Measurements from ENCODE around the gene UNC5A.

Gene UNC5A

GRCh38 chr5:176781638-176782570 is 28.5 kb upstream of the UNC5A start:
- no peak for DNase-seq (ENCODE audit: low read depth)

- DNase-seq (ENCODE audit: low read depth): peak; percentile 50
Observed at GRCh38 chr5:176784218-176785165, 25.9 kb upstream of the UNC5A start.

GRCh38 chr5:176785184-176786145 is 24.9 kb upstream of the UNC5A start:
- DNase-seq (ENCODE audit: low read depth): no peak

DNA sequence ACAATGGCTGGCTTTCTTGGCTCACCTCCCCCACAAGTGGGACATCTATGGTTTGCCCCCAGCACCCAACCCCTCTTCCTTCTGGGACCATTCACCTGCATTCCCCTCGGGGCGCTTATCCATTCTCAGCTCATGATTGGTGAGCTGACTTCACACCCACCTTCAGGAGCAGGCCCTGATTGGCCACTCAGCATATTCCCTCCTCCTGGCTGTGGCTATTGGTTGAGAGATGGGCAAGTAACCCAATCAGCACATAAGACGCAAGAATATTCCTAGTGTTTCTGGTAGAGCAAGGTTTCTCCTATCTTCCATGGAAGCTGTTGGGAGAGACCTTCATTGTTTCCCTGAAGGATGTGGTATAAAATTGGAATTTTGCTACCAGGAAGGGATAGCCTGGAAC is 22.7 kb upstream of the UNC5A start:
- DNase-seq (ENCODE audit: low read depth): no peak

GRCh38 chr5:176788091-176788490 is 22.3 kb upstream of the UNC5A start:
- no peak for DNase-seq (ENCODE audit: low read depth)

DNA sequence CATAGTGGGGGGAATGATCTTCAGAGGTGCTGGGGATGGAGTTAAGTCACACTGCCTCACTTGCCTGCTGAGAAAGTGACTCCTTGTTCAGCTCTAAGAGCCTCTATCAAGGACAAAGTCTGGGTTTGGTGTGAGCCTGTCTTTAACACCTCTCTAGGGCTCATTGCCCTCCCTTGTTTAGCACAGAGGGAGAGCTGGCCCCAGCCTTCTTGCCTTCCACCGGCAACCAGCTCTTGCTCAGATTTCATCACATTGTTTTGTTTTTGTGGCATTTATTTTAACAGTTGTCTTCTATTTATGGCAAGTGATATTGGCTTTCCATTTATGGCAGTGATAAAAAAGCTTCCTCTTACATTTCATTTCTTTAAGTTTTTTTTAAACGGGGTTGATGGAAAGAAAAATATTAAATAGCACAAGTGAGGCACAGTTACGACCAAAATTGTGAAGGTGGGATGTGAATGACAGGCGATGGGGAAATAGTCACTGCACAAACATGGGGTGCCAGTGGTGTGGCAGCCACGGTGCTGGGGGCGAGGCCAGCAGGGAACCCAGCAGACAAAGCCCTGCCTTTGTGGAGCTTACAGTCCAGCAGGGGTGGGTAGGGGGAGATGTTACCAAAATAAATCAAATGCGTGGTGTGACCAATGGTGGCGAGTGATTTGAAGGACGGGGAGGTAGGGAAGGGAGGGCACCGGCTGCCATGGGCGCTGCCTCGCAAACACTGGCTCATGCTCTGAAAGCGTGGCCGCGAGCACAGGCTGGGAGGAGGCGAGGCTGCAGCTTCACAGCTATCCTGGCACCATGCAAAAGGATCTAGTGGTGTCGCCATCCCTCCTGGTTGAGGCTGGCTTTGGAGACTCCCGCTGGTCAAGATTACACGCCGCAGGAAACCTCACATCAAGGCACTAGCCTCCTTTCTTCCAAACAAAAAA is 21.2 kb upstream of the UNC5A start:
- no peak for DNase-seq (ENCODE audit: low read depth)

DNA sequence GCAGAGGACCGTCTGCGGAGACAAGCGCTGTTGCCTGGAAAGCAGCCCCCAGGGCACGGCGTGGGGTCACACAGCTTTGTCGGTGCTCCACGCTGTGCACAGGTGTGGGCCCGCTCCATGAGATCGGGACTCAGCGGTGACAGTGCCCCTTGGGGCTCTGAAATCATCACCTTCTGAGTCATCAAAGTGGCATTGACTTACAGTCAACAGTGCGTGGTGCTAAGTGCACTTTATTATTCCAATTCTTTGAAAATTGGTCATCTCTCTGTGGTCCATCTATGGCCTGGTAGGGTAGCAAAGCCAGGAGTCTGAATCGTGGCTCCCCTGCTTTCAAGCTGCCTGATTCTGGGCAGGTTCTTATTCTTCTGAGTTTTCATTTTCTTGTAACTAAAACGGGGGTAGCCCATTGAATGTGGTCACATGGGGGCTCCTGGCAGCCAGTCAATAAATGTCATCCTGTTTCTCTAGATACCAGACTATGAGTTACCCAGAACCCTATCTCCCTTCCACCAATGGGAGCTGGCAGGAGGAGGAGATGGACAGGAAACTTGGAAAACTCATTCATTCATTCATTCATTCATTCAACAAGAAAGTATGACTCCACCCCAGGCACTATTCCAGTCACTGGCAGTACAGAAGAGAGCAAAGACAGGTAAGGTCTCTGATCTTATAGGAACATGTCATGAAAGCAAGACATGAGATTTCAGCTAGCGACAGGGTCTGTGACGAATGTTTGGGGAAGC is 20.3 kb upstream of the UNC5A start:
- DNase-seq (ENCODE audit: low read depth): no peak

DNA sequence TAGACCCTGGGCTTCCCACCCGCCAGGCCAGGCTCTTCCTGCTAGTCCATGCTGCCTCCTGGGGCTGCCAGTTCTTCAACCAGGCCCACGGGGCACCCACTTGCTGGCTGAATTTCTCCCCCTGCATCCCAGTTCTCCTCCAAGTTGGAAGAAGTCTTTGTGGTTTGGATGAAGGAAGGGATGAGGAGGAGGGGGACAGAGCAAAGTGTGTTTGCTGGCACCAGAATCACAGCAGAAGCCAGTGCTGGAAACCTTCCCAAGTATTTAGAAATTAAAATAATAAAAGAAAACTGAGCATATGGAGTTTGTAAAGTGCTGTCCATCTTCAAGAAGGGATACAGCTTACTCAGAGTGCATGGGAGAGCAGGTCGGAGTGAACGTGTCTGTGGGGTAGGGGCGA is 19.4 kb upstream of the UNC5A start:
- DNase-seq (ENCODE audit: low read depth): no peak

DNA sequence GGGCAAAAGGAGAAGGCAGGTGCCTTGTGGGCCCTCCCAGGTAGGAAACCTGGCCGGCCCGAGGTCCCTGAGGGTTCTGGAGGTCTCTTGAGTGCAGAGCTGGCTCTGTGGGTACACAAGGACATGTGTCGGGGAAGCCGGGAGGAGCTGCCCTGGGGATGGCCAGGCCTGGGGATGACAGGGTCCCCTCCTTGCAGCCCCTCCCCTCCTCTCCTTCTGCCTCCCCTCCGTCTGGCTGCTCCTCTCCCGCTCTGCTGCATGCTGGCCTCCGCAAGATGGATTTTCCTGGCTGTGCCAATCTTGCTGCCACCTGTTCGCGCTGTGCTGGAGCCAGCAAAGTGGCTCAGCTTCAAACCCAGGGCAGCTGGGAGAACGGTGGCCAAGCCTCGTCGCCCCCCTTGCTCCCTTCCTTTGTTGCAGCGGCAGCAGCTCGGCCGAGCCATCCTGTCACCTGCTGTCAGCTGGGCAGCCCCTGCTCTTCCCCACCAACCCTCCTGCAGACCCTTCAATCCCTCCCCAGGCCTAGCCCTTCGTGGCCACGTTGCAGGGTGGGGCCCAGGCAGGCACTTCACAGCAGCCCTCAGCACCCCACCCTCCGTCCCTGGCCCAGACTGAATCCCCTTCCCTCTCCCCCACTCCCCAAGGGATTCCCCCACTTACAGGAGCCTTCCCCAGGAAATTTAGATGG is 17.6 kb upstream of the UNC5A start:
- DNase-seq (ENCODE audit: low read depth): no peak

GRCh38 chr5:176793343-176793699 is 17.0 kb upstream of the UNC5A start:
- no peak for DNase-seq (ENCODE audit: low read depth)

DNA sequence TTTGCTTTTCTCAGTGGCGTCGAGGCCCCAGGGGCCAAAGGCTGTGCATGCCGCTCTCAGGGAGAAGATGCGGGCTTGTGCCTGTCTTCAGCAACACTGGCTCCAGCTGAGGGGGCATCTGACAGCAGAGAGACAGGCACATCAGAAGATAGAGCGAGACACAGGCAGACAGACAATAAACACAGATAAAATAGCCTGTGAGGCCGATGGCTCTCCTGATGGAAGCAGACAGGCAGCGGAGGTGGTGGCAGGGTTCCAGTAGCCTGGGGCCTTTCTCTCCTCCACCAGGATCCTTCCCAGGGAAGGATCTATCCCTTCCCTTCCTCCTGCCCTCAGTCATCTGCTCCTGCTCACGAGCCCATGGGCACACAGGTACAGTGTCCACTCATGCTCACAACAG is 16.6 kb upstream of the UNC5A start:
- DNase-seq (ENCODE audit: low read depth): no peak

DNA sequence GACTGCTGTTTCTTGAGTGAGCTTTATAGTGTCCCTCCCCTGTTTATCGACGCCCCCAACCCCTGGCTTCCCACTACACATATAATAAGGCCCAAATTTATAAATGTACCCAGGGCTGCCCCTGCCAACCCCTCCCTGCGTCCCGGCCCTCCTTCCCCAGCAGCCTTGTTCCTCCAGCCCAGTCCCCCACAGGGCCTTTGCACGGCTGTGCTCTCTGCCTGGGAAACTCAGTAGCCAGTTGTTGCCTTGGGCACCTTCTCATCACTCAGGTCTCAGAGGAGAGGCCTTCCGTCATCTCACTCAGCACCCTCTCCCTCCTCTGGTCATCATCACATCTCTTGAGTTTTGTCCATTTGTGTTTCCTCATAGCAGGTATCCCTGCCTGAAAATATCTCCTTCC is 15.8 kb upstream of the UNC5A start:
- no peak for DNase-seq (ENCODE audit: low read depth)

GRCh38 chr5:176796411-176796810 is 13.9 kb upstream of the UNC5A start:
- DNase-seq (ENCODE audit: low read depth): no peak

DNA sequence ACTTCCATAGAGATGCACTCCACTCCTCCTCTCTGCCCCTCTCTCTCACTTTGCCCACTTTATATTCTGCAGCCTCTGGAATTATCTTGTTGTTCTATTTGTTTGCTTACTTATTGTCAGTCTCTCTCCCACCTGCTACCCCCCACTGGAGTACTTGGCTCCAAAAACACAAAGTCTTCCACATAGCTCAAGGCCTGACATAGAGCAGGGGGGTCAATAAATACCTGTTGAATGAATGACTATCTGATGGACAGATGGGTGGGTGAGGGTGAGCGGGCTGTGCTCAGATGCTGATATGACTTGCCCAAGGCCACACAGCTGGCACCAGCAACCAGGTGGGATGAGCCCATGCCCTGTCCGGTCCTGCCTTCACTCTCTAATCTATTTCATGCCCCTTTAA is 13.4 kb upstream of the UNC5A start:
- no peak for DNase-seq (ENCODE audit: low read depth)

DNA sequence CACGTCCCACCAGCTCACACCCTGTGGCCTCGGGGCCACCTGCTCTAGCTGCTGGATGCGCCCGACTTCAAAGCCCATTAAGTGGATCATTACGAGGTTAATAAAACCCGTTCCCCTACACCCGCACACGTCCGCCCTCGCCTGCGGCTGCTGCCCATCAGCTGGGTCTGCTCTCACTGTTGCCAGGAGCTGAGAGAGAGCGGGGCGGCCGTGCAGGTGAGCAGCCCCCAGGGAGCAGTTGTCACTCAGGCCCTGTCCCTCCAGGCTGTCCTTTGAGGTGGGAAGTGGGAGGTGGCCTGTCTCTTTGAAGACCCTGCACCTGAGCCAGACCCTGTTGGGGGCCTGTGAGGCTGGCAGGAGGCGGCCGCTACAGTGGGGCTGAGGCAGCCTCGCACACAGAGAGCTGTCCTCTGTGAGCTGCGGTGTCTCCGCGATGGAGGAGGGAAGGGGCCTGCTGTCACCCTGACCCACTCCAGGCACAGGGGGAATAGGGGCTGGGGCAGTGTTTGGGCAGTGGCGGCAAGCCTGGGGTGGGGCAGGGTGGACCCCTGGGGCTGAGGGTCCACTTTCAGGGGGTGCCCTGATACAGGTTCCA is 12.8 kb upstream of the UNC5A start:
- no peak for DNase-seq (ENCODE audit: low read depth)

DNA sequence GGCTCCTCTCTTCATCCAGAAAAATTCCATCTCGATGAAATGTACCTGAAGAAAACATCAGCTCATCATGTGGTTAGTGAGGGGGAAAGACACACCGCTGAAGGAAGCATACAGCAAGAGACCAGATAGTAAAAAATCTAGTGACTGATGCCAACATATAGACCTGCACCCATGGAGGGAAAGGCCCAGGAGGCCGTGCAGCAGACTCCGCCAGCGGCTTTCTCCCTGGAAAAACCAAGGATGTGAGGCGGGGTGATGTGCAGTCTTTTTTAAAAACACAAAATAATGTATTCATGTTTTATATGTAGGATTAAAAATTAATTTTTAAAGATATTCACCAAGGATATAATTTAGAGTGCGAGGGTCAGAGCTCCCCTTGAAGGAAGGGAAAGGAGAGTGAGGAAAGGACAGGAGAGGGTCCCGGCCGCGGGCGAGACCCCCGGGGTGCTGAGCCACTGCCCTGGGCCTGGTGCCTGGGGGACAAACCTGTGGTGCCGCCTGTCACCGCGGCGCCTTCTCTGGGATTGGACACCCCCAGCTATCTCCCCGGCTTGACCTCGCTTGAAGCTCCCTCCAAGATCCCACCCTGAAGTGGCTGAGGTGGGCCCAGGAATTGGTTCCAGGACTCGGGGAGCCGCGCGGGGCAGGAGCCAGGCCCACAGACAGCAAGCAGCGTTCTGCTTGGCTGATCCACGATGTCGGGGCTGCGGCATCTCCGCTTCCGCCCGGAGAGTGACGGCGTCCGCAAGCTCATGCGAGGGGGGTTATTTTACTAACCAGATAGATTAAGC is 12.1 kb upstream of the UNC5A start:
- DNase-seq (ENCODE audit: low read depth): no peak

DNA sequence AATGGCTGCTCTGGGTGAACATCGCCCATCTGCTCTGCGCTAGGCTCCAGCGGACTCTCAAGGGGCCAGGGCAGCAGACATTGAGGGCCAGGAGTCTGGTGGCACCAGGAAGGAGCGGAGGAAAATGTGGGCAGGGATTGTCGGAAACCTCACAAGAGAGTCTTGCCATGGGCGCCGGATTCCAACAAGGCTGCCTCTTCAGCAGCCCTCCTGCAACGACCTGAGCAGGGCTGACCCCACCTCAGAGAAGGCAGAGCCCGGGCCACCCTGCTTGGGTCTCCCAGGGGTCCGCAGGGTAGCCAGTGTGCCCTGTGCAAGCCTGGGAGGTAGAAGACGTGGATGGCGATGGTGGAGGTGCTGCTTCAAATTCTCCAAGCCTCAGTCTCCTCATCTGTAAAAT is 11.4 kb upstream of the UNC5A start:
- no peak for DNase-seq (ENCODE audit: low read depth)

GRCh38 chr5:176799488-176799887 is 10.9 kb upstream of the UNC5A start:
- no peak for DNase-seq (ENCODE audit: low read depth)

Data from non-pigmented ciliary epithelial cell (primary cell).